A172 (cell line): ENCODE results near the gene ANO7. TPM values are rescaled to one million over a fixed set of nuclear protein-coding genes. Genes with fewer than 3 reads are reported as not detected.

Experiments
- DNase-seq: peaks from one replicate; pipeline ENCODE4 v3.0.0-alpha.2; 2015; ENCODE audit warnings: low spot score
- total RNA-seq: library from RNA; depleted of rRNA; stranded (reverse); fragments of >200 nt; shearing (Covaris generic); gene quantifications from 2 replicates; pipeline ENCODE4 v1.2.3, GENCODE V29; 2014

Gene ANO7
- total RNA-seq, 1 experiment from 2014 or later, result 0.03 TPM

DNA sequence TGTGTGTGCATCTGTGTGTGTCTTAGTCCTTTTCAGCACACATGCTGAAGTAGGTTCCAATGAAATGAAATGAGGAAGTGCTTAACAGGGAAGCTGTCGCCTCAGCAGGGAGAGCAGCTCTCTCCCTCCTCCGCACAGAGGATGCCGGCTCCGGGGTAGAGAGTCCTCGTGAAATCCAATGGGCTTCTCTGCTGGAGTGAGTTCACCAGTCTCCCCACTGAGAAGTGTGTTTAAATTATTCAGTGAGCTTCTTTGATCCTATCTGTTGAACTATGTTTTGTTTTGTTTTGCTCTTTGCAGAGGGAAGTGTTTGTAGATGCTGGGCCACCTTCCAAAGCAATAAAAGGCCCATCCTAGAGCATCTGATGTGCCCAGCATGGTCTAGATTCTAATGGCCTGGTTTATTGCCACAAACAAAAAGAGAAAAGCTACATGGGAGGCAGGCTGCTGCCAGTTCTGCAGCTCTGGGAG, 31.5 kb upstream of the ANO7 start:
- no peak for DNase-seq

DNA sequence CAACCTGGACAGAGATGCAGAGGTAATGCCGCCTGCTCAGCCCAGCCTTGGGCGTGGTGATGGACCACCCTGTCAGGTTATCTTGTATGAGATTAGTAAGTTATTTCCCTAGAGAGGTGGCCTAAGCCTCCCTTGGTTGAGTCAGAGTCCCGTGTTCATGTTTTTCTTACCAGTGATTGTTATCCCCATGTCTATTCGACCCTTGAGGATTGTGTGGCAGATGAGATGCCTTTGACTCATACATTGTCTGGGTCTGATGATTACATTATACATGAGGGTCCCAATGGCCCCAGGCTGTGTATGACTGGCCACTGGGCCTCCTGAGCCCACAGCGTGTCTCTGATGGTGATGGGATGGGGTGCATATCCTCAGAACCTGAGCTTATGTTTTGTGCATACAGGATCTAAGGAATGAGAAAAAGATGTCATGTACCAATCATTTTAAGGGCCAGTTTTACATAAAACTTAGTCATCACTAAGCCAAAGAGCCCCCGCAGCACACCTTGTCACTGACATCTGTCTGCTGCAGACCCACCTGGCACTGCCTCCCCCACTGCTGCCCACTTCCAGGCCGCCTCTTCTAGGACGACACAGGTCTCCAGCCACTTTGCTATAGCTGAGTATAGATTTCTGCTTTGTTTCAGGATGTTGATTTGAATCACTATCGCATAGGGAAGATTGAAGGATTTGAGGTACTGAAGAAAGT, 30.5 kb upstream of the ANO7 start:
- peak; percentile 81 for DNase-seq

DNA sequence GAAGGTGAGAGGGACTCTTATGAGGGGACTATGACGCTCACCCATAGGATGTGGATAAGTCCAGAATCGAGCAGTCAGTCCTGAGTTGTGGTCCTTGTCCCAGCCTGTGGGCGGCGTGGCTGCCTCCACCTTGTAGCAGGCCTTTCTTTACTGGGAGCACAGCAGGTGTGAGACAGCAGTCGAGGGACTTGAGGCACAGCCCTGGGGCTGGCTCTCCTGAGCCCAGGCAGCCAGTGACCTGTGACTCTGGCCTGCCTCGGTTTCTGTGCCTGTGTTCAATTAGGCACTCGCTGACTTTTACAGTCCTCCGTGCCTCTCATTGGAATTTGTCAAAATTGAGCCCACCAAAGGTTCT, 30.0 kb upstream of the ANO7 start:
- no peak for DNase-seq

DNA sequence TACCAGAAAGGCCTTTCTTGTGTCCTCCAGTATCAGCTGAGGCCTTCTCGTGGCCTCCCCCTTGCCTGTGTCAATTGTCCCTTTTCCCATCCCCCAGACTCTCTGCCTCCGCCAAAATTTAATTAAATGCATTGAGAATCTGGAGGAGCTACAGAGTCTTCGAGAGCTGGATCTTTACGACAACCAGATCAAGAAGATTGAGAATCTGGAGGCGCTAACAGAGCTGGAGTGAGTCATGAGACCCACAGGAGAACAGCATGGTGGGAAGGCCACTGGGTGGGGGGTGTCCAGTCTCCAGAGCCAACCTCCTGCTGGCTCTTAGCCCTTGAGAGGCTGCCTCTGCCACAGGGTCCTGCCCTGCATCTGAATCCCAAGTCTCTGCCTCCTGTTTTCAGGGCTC, 29.4 kb upstream of the ANO7 start:
- DNase-seq, result no peak

DNA sequence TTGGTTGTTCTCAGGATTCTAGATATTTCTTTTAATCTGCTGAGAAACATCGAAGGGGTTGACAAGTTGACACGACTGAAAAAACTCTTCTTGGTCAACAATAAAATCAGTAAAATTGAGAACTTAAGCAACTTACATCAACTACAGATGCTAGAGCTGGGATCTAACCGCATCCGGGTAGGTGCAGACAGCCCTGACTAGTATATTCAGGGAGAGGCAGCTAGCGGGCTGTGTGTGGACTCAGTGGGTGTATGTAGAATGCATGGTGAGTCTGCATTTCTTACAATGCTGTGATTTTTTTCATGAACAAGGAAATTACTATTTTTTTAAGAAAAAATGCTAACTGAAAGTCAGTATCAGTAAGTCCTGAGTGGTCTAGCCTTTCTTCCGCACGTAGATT, 28.2 kb upstream of the ANO7 start:
- DNase-seq, result no peak

DNA sequence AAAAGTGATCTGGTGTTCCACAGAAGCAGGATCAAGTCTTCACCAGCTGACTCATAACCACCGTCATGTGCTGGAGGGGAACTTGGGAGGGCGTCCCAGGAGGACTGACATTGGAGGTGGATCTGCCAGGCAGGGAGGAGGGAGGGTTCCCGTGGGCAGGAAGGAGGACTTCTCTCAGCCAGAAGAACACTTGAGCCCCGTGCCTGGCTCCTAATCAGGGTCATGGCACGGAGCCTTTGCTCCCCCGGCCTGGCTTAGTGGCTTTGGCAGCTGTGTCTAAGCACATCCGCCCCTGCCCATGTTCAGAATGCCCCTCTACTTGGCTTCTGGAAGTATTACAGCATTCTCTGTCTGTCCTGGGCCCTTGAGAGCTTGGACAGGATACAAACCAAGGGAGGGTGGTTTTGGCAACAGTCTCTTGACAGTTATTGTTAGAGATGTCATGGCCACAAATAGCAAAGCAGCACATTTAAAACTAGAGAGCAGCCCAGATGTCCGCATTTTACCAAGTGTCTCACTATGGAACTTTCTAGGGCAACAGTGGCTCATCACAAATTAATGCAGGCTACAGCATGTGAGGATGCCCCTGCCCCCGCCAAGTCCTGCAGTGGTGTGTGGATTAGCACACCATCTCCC, 26.7 kb upstream of the ANO7 start:
- peak; percentile 63 for DNase-seq

DNA sequence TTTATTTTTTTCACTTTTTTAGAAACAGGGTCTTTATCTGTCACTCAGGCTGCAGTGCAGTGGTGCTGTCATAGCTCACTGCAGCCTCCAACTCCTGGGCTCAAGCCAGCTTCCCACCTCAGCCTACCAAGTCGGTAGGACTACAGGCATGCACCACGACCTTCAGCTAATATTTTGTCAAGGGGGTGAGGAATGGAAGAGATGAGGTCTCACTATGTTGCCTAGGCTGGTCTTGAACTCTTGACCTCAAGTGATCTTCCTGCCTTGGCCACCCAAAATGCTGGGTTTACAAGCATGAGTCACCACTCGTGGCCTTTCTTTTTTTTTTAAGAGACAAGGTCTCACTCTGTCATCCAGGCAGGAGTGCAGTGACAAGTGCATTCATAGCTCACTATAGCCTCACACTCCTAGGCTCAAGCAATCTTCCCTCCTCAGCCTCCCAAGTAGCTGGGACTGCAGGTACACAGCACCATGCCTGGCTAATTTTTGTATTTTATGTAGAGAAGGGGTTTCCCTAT, 24.8 kb upstream of the ANO7 start:
- peak; percentile 29 for DNase-seq

DNA sequence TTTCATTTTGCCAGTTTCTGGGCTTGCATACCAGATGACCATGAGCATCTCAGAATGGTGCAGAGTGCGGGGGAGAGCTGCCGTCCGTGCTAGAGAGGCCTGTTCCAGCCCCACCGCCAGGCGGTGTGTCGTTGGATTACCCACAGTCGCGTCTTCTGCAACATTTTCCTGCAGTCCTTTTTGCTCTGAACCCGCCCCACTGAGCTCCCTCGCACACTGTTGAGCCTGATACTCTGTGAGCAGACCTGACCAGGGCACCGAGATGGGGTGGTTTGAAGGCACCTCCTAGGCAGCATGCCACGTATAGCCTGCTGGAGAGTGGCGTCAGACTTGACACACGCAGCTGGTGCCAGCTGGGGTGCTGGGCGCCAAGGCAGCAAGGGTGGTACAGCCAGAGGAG, 20.1 kb upstream of the ANO7 start:
- DNase-seq, result no peak

DNA sequence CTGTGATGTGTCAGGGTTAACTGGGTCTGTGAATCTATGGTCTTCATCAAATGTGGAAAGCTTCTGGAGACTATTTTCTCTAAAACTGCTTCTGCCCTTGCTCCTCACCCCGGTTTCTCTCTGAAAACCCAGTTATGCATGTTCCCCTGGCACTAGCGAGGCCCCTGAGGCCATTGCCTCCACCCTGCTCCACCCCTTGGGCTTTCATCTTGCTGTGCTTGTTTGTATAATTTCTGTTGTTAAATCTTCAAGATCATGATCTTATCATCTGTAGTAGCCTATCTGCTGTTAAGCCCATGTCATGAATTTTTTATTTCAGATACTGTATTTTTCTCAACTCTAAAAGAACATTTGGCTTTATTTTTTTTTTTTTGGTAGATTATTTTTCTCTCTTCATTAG, 14.9 kb upstream of the ANO7 start:
- DNase-seq, result no peak

DNA sequence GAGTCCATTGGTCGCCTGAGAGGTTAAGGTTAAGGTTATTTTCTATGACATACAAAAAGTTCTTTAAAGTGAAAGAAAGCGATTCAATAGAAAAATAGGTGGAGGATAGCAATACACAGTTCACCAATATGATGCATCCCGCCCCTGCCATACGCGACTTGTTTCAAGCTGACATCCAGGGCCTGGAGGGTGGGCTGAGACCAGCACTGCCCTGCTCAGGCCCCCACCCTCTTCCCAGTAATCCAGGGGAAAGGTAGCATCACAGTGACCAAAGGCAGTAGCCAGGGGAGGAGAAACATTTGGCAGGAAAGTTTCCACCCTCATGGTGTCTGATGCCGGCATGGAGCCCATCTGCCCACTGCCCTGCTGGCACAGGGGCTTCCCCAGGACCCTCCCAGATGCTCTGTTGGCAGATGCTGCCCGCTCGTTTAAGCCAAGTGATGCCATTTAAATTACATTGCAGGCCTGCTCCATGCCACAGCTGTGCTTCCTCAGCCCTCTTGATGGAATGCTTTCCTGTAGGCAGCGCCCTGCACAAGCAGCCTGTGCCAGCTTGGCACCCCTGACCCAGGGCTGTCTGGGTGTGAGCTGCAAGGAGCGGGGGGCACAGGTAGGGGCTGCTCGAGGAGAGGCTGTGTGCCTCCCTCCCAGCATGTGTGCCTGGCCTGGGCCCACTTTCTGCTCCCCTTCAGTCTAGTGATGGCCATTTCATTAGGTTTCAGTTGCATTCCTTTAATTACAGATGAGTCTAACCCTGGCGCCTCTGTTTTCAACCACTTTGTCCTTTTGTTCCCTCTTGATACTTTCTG, 10.7 kb upstream of the ANO7 start:
- DNase-seq, result no peak

DNA sequence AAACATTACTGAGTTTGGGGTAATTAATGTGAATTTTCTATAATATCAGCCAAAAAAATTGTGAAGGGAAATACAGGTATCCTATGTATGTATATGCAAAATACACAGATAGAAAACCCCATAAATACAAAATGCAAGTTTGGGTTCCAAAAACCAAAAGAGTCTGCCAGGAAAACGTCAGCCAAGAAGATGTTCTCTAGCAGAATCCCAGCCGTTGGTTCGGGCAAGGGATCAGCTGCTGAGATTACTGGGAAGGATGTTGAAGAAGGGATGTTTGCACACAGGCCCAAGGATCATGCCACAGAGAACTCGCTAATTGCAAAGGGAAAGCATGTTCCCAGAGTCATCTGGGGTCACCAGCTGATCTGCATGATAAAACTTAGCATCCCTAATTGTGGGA, 9.5 kb upstream of the ANO7 start:
- no peak for DNase-seq

DNA sequence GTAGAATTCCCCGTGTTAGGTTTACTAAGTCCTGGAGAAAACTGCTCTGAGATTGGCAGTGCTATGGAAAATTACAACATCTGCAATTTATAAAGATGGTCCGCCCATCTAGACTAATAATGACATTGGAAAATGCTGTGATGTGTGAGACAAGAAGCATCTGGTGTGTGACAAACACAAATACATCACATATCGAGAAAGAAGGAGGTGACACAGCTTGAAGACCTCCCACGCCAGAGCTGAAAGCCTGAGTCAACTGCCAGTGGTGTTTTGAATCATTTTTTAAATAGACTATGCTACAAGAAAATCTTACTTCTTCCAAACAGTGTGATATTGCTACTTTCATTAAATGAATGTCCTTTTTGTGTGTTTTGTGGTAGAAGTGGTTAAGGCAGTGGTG, 8.6 kb upstream of the ANO7 start:
- no peak for DNase-seq

DNA sequence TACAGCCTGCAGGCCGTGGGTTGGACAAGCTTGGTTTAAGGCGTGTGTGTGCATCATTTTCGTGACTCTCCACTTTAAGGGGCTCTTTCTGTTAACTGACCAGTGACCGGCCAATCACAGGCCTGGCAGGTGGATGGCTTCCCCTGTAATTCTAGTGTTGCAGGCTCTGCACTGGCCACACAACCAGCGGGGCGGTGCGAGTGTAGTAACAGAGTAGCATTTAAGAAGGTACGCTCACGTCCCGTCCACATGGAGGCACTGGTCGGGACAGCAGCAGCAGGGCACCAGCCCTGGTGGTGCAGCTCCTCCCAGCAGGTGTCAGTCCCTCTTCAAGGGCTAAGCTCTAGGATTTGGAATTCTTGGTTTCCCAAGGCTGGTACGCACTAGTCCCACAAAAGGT, 8.0 kb upstream of the ANO7 start:
- no peak for DNase-seq

DNA sequence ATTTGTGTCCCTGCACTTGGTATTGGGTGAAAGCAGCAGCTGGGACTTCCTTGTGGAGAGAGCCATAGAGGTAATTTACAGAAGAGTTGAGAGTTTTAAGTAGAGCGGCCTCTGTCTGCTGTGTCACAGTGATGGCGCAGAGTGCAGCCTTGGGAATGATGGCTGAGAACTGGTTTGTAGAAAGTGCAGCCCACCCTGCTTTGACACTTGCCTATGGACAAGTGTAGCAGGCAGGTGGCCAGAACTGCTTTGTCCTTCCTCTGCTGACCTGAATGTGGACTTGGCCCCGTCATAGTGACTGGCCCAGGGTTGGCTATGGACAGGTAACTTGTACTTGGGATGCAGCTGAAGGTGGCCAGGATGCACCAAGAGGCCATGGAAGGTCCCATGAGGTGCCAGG, 6.4 kb upstream of the ANO7 start:
- no peak for DNase-seq

DNA sequence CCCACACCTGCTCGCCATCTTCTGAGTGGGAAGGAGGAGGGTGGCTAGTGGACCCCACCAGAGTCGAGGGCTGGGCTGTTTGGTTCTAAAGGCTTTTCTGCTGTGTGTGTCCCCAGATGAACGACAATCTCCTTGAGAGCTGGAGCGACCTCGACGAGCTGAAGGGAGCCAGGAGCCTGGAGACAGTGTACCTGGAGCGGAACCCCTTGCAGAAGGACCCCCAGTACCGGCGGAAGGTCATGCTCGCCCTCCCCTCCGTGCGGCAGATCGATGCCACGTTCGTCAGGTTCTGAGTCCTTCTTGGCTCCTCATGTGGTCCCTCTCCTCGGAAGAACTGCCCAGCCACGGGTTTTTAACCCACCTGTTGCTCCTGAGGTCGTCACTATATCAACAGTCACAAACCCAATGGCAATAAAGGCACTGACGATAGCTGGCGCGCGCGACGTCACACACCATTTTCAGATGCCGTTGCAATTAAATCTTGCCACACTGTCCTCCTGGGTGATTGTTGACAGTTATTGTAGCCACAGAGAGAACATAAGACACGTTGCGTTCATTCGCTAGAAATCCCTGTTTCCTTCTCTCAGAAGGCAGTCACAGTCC, 5.8 kb upstream of the ANO7 start:
- no peak for DNase-seq

DNA sequence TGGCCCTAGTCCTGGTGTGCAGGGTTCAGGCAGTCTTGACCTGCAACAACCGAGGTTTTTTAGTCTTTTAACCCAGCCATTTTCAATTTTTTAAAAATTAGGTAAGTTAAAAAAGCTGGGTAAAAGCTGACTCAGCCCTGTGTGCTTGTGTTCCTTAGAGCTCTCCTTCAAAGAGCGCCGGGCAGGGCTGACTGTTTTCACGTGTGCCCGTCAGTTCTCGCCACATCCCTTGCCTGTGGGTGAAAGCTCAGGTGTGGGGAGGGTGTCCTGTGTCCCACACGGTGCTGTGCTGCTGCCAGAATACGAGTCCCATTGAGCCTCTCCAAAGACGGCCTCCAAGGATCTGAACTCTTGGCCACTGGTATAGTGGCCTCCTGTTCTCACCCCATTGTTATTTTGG, 5.3 kb upstream of the ANO7 start:
- DNase-seq, result no peak

DNA sequence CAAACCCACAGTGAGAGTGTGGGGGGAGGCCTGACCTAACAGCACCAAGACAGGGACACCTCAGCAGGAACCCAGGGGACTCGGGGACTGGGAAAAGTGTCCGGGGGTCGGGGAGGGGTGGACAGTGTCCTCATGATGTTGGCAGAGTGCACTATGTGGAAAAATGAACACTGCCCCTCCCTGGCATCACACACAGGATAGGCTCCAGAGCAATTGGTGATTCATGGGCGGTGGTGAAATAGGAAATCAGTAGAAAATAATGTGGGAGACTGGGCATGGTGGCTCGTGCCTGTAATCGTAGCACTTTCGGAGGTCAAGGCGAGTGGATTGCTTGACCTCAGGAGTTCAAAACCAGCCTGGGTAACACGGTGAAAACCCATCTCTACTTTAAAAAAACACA, 3.6 kb upstream of the ANO7 start:
- no peak for DNase-seq

DNA sequence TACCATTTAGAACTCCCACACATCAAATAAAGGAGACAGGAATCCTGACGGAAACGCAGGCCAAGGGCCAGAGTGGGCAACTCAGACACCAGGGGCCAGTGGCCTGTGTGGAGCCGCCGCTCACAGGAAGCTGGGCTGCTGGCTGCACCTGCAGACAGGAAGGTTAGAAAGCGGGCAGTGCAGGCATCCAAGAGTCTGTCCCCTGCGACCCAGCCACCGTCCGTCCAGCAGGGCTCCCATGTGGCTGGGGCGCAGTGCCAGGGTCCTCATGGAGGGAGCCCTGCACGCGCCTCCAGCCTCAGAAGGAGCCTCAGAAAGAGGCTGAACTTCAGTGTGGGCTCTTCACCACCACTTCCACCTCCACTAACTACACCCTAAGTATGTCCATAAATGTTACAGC, 2.5 kb upstream of the ANO7 start:
- no peak for DNase-seq

DNA sequence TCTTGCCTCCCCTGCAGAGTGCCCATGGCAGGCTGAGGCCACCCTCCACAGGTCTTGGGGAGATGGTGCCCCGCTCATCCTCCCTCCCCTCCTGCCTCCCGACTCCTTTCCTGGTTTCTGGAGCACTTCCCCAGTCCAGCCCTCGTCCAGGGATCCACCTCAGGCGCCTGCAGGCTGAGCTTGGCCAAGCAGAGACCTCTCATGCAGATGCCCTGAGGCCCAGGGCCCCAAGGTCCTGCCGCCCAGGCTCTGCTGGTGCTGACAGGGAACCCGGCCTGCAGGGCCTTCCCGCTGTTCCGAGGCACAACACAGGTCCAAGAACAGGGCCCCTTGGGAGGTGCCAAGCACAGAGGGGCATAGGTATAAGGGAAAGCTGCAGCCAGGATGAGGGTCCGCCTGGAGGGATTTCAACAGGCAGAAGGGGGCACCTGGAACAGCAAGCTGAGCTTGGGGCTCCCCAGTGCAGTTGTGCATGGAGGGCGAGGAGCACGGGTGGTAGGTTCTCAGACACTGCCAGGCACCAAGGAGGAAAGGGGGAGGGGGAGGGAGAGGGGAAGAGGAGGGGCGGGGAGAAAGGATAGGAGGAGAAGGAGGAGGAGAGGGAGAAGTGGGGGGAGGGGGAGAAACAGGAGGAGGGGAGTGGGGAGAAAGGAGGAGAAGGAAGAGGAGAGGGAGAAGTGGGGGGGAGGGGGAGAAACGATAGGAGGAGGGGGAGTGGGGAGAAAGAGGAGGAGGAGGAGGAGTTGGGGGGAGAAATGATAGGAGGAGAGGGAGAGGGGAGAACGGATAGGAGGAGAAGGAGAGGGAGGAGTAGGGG, 1.2 kb upstream of the ANO7 start:
- no peak for DNase-seq

DNA sequence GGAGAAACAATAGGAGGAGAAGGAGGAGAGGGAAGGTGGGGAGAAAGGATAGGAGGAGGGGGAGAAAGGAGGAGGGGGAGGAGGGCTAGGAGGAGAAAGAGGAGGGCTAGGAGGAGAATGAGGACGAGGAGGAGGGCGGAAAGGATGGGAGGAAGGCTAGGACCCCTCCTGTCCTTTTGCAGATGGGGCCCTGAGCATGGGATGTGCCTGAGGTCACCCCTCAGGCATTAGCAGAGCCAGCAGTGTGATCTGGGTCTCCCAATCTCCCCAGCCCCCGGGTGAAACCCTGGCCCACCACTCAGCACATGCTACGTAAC, 601 bp upstream of the ANO7 start:
- no peak for DNase-seq

DNA sequence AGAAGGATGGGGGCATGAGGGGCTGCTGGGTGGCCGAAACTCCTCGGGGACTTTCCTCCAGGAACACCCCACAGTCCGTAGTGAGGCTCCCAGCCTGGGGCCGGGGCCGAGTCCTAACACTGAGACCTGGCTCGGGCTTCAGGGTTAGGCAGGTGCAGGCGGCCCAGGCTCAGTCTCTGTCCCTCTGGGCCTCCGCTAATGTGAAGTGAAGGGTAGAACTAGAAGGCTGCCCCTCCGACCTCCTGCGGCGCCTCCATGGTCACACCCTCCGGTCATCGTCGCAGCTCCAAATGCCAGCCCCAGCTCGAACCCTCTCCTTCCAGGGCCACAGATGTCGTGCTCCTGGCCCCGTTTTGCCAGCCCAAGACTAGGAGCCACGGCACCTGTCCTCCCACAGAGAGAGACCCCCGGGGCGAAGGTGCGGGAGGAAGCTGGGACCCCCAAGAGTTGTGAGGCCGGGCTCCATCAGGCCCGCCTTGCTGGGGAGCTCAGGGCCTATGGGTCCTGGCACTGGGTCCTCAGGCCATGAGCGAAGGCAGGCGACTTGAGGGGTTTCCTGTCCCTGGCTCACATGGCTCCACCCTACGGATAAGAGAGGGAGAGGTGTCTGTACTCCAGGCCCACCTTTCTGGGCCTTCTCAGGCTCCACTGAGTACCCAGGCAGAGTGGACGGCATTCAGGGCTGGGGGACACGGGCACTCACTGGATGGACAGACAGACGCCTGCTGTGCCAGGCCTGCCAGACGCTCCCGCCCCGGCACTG, 797 bp downstream of the ANO7 start:
- DNase-seq, result no peak
